MM.1S (cell line): ENCODE data around the gene BDP1.
A peak's percentile ranks its signal among the peaks of the same experiment; 100 is the strongest.

Source experiments
- DNase-seq: peaks from one replicate; pipeline ENCODE4 v3.0.0-alpha.2; 2015
- H2AFZ ChIP-seq: fragments of 300-600 bp; sonication (generic); 2 replicates; pipeline ENCODE4 v1.6.0; 2016; ENCODE audit warnings: antibody characterized with exemption, low read length
- H3F3A ChIP-seq: fragments of 300-600 bp; sonication (generic); 2 replicates; pipeline ENCODE4 v1.6.1; 2016; ENCODE audit warnings: mild to moderate bottlenecking, antibody characterized with exemption, low read length, moderate library complexity, mixed read lengths; ENCODE audit not compliant: insufficient read depth
- H3K27ac ChIP-seq: fragments of 300-600 bp; sonication (generic); 2 replicates; pipeline ENCODE4 v1.5.1; 2016; ENCODE audit warnings: mild to moderate bottlenecking, low read length
- H3K27me3 ChIP-seq: fragments of 300-600 bp; sonication (generic); replicated peaks from 2 replicates; pipeline ENCODE4 v1.6.0; 2016; ENCODE audit warnings: low read length; ENCODE audit not compliant: insufficient read depth
- H3K36me3 ChIP-seq: fragments of 300-600 bp; sonication (generic); replicated peaks from 2 replicates; pipeline ENCODE4 v1.6.1; 2016; ENCODE audit warnings: mild to moderate bottlenecking, low read length, mixed read lengths; ENCODE audit not compliant: insufficient read depth
- H3K4me1 ChIP-seq: fragments of 300-600 bp; sonication (generic); 2 replicates; pipeline ENCODE4 v1.6.1; 2016; ENCODE audit warnings: low read length, mixed read lengths
- H3K4me2 ChIP-seq: fragments of 300-600 bp; sonication (generic); 2 replicates; pipeline ENCODE4 v1.6.0; 2016; ENCODE audit warnings: low read depth, low read length
- H3K4me3 ChIP-seq: fragments of 300-600 bp; sonication (generic); 2 replicates; pipeline ENCODE4 v1.5.1; 2016; ENCODE audit warnings: low read length, mixed read lengths
- H3K79me2 ChIP-seq: fragments of 300-600 bp; sonication (generic); 2 replicates; pipeline ENCODE4 v1.6.1; 2016; ENCODE audit warnings: mixed run types, low read length, mixed read lengths
- H3K9ac ChIP-seq: fragments of 300-600 bp; sonication (generic); 2 replicates; pipeline ENCODE4 v1.6.1; 2016; ENCODE audit warnings: low read length, mixed read lengths
- H3K9me2 ChIP-seq: fragments of 300-600 bp; sonication (generic); replicated peaks from 2 replicates; pipeline ENCODE4 v1.6.1; 2016; ENCODE audit warnings: mild to moderate bottlenecking, low read length, mixed read lengths; ENCODE audit not compliant: insufficient read depth
- H3K9me3 ChIP-seq: fragments of 300-600 bp; sonication (generic); replicated peaks from 2 replicates; pipeline ENCODE4 v1.6.1; 2016; ENCODE audit warnings: mild to moderate bottlenecking, low read length, mixed read lengths; ENCODE audit not compliant: insufficient read depth
- H4K20me1 ChIP-seq: fragments of 300-600 bp; sonication (generic); 2 replicates; pipeline ENCODE4 v1.6.1; 2016; ENCODE audit warnings: mild to moderate bottlenecking, low read length, moderate library complexity, mixed read lengths; ENCODE audit not compliant: insufficient read depth
- EZH2 ChIP-seq: fragments of 300-600 bp; sonication (generic); optimal IDR thresholded peaks from 2 replicates; pipeline ENCODE3; 2017; ENCODE audit warnings: low read depth, mild to moderate bottlenecking, antibody characterized with exemption, low read length, mixed read lengths
- EZH2phosphoT487 ChIP-seq: fragments of 300-600 bp; sonication (generic); IDR thresholded peaks from 2 replicates; pipeline ENCODE4 v1.6.1; 2018; ENCODE audit warnings: antibody characterized with exemption, low read length
- TF ChIP-seq, protein P1 (sequence below): fragments of 300-600 bp; sonication (generic); IDR thresholded peaks from 2 replicates; pipeline ENCODE4 v1.5.1; 2016; ENCODE audit warnings: antibody characterized with exemption, low read length, mixed read lengths

The BDP1 gene

DNA sequence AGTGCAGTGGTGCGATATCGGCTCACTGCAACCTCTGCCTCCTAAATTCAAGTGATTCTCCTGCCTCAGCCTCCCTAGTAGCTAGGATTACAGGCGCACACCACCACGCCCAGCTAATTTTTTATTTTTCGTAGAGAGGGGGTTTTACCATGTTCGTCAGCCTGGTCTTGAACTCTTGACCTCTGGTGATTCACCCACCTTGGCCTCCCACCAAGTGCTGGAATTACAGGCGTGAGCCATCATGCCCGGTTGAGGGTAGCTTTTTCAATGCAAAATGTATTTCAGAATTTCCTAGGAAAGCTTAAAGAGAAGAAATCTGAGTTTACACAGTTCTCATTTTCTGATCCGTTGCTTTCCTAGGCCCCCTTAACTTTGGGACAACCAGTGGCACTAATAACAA is 15.7 kb downstream of the BDP1 start:
- H3K36me3 ChIP-seq: peaks cover 5% of the 10 kb centered on the region

DNA sequence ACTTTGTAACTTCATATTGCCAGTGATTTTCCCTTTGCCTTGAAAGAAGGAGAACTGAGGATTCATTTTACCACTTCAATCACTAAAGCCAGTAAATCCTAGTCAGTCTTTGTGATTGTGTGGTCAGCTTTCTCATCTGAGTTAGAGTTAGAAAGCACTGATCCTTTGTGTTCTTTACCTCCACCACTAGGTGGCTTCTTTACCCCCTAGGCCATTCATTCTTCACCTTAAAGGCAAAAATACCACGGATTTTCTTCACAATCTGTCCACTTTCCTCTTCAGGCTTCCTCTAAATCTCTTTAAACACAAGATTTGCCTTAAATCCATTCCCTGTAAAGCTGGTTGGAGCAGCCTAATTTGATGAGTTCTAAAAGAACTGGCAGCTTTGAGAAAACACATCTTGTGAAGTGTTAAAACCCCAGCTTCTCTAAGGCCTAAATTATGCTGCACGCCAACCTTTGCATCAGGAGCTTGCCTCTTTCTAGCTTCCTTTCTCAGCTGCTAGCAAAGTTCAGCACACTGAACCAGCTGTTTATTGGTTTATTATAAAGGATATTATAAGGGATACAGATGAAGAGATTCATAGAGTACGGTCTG is 20.4 kb downstream of the BDP1 start:
- Histone ChIP-seq H3K36me3 (peaks cover 5% of the 10 kb centered on the region; the same call in 1 of the 2 replicates), H3K4me3 (no peak overlapping the region), H3K27me3 (no peaks in the 10 kb centered on the region), H3K4me1 (no peaks in the 10 kb centered on the region), H3K4me2 (no peak overlapping the region), H2AFZ (no peak overlapping the region), H3K79me2 (no peaks in the 10 kb centered on the region), H3K9me2 (no peaks in the 10 kb centered on the region), H4K20me1 (no peaks in the 10 kb centered on the region), H3K27ac (no peak overlapping the region), H3K9me3 (no peaks in the 10 kb centered on the region), H3K9ac (no peak overlapping the region), H3F3A (no peaks in the 10 kb centered on the region)
- DNase-seq: peak; percentile 39
- no peak for TF ChIP-seq EZH2
- TF ChIP-seq, protein P1, sequence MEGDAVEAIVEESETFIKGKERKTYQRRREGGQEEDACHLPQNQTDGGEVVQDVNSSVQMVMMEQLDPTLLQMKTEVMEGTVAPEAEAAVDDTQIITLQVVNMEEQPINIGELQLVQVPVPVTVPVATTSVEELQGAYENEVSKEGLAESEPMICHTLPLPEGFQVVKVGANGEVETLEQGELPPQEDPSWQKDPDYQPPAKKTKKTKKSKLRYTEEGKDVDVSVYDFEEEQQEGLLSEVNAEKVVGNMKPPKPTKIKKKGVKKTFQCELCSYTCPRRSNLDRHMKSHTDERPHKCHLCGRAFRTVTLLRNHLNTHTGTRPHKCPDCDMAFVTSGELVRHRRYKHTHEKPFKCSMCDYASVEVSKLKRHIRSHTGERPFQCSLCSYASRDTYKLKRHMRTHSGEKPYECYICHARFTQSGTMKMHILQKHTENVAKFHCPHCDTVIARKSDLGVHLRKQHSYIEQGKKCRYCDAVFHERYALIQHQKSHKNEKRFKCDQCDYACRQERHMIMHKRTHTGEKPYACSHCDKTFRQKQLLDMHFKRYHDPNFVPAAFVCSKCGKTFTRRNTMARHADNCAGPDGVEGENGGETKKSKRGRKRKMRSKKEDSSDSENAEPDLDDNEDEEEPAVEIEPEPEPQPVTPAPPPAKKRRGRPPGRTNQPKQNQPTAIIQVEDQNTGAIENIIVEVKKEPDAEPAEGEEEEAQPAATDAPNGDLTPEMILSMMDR: peak; percentile 60

More for the DNA sequence above, 15.7 kb downstream of the BDP1 start:
- no peaks in the 10 kb centered on the region for H3F3A ChIP-seq
- no peaks in the 10 kb centered on the region for H4K20me1 ChIP-seq
- no peak for DNase-seq
- no peaks in the 10 kb centered on the region for H3K9me2 ChIP-seq
- no peaks in the 10 kb centered on the region for H3K9me3 ChIP-seq
- H3K4me3 ChIP-seq: no peak overlapping the region
- H3K27me3 ChIP-seq: no peaks in the 10 kb centered on the region
- H3K27ac ChIP-seq: no peak overlapping the region
- no peaks in the 10 kb centered on the region for H3K79me2 ChIP-seq
- H3K4me2 ChIP-seq: no peak overlapping the region
- H3K9ac ChIP-seq: no peak overlapping the region
- no peaks in the 10 kb centered on the region for H3K4me1 ChIP-seq
- no peak overlapping the region for H2AFZ ChIP-seq
- TF ChIP-seq, protein P1: no peak
- TF ChIP-seq EZH2 (no peak), EZH2phosphoT487 (no peak)

DNA sequence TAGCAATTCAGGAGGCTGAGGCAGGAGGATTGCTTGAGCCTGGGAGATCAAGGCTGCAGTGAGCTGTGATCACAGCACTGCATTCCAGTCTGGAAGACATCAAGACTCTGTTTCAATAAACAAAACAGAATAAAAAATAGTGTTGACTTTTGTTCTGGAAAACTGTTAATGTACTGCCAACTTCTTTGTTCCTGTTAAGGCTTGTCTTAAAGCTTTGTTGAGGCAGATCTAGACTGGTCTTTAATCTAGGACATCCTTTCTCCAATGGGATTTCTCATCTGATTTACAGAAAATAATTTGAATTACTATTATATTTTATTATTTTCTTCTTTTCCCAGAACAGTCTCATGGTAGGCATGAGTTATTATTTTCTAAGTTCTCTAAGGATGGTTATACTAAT is 26.0 kb downstream of the BDP1 start:
- H3K9ac ChIP-seq: no peak overlapping the region
- no peaks in the 10 kb centered on the region for H3K27me3 ChIP-seq
- no peak overlapping the region for H2AFZ ChIP-seq
- peaks cover 3% of the 10 kb centered on the region; the same call in 1 of the 2 replicates for H3K36me3 ChIP-seq
- H3K27ac ChIP-seq: no peak overlapping the region
- H3K79me2 ChIP-seq: no peaks in the 10 kb centered on the region
- no peaks in the 10 kb centered on the region for H3K9me3 ChIP-seq
- no peak overlapping the region for H3K4me3 ChIP-seq
- no peaks in the 10 kb centered on the region for H3K4me1 ChIP-seq
- H3F3A ChIP-seq: no peaks in the 10 kb centered on the region
- no peak for TF ChIP-seq EZH2
- TF ChIP-seq EZH2phosphoT487: no peak
- TF ChIP-seq, protein P1: no peak
- no peak overlapping the region for H3K4me2 ChIP-seq
- no peaks in the 10 kb centered on the region for H4K20me1 ChIP-seq
- DNase-seq: no peak
- no peaks in the 10 kb centered on the region for H3K9me2 ChIP-seq
